GM12874 (cell line): ENCODE measurements around the gene IL17A.

Source experiments
- TF ChIP-seq, protein P1 (sequence below): IDR thresholded peaks from 2 replicates; pipeline ENCODE4 v1.5.1; 2011; ENCODE audit warnings: low read depth, mild to moderate bottlenecking, control low read depth, low read length, moderate library complexity; ENCODE audit not compliant: insufficient read depth

Gene IL17A

GRCh38 chr6:52155791-52156576, 30.2 kb upstream of the IL17A start:
- TF ChIP-seq, protein P1, sequence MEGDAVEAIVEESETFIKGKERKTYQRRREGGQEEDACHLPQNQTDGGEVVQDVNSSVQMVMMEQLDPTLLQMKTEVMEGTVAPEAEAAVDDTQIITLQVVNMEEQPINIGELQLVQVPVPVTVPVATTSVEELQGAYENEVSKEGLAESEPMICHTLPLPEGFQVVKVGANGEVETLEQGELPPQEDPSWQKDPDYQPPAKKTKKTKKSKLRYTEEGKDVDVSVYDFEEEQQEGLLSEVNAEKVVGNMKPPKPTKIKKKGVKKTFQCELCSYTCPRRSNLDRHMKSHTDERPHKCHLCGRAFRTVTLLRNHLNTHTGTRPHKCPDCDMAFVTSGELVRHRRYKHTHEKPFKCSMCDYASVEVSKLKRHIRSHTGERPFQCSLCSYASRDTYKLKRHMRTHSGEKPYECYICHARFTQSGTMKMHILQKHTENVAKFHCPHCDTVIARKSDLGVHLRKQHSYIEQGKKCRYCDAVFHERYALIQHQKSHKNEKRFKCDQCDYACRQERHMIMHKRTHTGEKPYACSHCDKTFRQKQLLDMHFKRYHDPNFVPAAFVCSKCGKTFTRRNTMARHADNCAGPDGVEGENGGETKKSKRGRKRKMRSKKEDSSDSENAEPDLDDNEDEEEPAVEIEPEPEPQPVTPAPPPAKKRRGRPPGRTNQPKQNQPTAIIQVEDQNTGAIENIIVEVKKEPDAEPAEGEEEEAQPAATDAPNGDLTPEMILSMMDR = no peak

GRCh38 chr6:52157301-52157941, 28.8 kb upstream of the IL17A start:
- TF ChIP-seq, protein P1 = no peak

GRCh38 chr6:52160472-52161104, 25.6 kb upstream of the IL17A start:
- TF ChIP-seq, protein P1 = no peak

- TF ChIP-seq, protein P1 = no peak
Measured at GRCh38 chr6:52161689-52162438, 24.3 kb upstream of the IL17A start.

DNA sequence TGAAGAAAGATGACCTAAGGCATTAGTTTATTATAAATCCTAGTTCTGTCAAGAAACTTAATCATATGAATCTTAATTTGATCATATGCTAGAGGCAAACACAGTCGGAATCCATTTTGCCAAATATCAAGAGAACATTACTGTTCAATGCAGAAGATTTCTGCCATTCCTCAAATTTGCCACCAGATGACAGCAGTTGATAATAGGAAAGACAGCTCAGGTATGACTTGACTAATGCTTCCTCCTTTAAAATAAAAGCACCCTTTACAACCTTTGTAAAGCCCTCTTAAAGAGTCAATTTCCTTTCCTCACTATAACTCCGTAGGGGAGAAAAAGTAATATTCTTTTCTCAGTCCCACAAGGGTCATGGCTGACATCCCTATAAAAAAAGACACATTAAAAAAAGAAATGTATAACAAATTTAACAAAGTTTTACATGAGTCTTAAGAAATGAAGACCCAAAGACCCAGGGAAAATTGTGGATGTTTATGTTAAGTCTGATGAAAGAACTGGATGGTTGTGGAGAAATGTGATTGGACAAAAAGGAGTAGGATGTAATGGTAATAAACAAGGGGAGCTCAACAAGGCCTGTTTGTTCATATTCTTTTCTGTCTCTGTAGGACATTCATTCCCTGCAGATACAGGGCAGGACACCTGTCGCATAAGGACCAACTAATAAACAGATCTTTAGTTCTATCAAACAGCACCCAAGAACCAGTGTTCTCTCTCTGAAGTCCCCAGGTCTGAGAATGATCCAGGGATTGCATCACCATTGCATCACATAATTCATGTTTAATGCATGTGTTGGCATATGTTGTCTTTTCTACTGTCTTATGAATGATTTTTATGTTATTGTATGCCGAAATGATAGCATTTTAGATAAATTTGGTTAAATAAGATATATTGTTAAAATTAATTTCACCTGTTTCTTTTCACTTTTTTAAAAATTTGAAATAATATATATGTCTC, 23.0 kb upstream of the IL17A start:
- TF ChIP-seq, protein P1 = peak; percentile 68

- TF ChIP-seq, protein P1 = no peak
Measured at GRCh38 chr6:52164319-52165094, 21.7 kb upstream of the IL17A start.
